IPS-20b (cell line): ENCODE data around the gene PPP4R3B.
"Not testable (repeated sequence)": the region's sequence is repeated elsewhere in the genome, so short reads cannot be mapped to it uniquely, and the experiment has no call there.

Experiments
- H3K27ac ChIP-seq: one replicate; pipeline ENCODE4 v1.5.1; 2013; ENCODE audit warnings: low read length
- H3K27me3 ChIP-seq: 2 replicates; pipeline ENCODE4 v1.6.1; 2013; ENCODE audit warnings: mild to moderate bottlenecking, low read length, inconsistent platforms; ENCODE audit not compliant: insufficient read depth
- H3K36me3 ChIP-seq: 2 replicates; pipeline ENCODE4 v1.6.1; 2013; ENCODE audit warnings: low read depth, mild to moderate bottlenecking, inconsistent platforms, low read length, moderate library complexity; ENCODE audit not compliant: insufficient read depth
- H3K4me1 ChIP-seq: 2 replicates; pipeline ENCODE4 v1.6.1; 2013; ENCODE audit warnings: mild to moderate bottlenecking, control low read depth, inconsistent platforms, low read length, moderate library complexity; ENCODE audit not compliant: insufficient read depth
- H3K4me3 ChIP-seq: 2 replicates; pipeline ENCODE4 v1.5.1; 2013; ENCODE audit warnings: mild to moderate bottlenecking, low read length, inconsistent platforms
- H3K9ac ChIP-seq: 2 replicates; pipeline ENCODE4 v1.6.1; 2013; ENCODE audit warnings: low read depth, mild to moderate bottlenecking, inconsistent platforms, low read length, moderate library complexity
- H3K9me3 ChIP-seq: 2 replicates; pipeline ENCODE4 v1.6.1; 2013; ENCODE audit warnings: mild to moderate bottlenecking, low read depth, low read length, inconsistent platforms; ENCODE audit not compliant: insufficient read depth

PPP4R3B gene

DNA sequence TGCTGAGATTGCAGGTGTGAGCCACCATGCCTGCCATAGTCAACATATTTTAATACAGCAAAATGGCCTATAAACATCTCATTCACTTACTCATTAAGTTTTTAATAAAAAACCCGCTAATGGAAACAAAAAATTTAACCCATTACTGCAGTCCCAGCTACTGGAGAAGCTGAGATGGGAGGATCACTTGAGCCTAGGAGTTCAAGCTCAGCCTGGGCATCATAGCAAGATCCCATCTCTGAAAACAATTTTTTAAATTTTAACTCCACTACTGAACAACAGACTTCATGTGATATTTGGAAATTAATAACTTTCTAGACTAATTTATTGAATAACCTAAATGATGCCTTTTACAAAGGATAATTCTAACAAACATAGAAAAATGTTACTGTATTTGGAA, 5.4 kb downstream of the PPP4R3B start:
- no peak overlapping the region for H3K9ac ChIP-seq
- H3K27me3 ChIP-seq: no peaks in the 10 kb centered on the region
- no peak overlapping the region for H3K27ac ChIP-seq
- H3K36me3 ChIP-seq: peaks cover 49% of the 10 kb centered on the region
- H3K4me1 ChIP-seq: no peaks in the 10 kb centered on the region; the same call in 1 of the 2 replicates
- no peak overlapping the region for H3K4me3 ChIP-seq
- no peaks in the 10 kb centered on the region for H3K9me3 ChIP-seq

DNA sequence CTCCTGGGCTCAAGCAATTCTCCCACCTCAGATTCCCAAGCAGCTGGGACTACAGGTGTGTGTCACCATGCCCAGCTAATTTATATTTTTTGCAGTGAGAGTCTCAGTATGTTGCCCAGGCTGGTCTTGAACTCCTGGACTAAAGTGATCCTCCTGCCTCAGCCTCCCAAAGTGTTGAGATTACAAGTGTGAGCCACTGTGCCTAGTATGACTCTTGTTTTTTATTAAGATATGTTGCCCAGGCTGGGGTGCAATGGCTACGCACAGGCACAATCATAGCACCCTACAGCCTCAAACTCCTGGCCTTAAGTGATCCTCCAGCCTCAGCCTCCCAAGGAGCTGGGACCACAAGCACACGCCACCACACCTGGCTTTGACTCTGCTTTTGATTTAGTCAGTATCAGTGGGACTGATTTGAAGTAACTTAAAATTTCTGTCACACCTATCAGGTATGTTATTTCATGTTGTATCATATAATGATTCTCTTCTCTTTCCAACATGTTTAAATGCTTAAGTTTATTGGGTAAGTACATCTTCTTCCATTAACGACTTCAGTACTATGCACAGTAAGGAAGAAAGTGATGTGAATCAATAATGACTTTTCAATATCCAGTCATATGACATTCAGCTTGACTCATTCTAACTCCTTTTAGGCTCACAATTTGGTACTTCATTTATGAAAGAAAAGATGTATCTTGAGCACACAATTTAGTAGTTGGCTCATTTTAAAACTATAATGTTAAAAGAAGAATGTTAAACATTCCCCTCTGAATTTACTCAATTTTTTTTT, 6.3 kb downstream of the PPP4R3B start:
- Histone ChIP-seq H3K27ac (no peak overlapping the region), H3K9ac (no peak overlapping the region), H3K27me3 (no peaks in the 10 kb centered on the region), H3K9me3 (no peaks in the 10 kb centered on the region), H3K4me3 (no peak overlapping the region), H3K4me1 (no peaks in the 10 kb centered on the region; the same call in 1 of the 2 replicates), H3K36me3 (peaks cover 49% of the 10 kb centered on the region)

GRCh38 chr2:55609938-55610578, 7.4 kb downstream of the PPP4R3B start:
- Histone ChIP-seq H3K27me3 (no peaks in the 10 kb centered on the region), H3K4me1 (no peaks in the 10 kb centered on the region), H3K4me3 (no peak overlapping the region), H3K27ac (no peak overlapping the region), H3K9ac (no peak overlapping the region), H3K9me3 (no peaks in the 10 kb centered on the region), H3K36me3 (peaks cover 45% of the 10 kb centered on the region)

GRCh38 chr2:55609193-55609794, 8.1 kb downstream of the PPP4R3B start:
- no peak overlapping the region for H3K27ac ChIP-seq
- no peaks in the 10 kb centered on the region for H3K9me3 ChIP-seq
- H3K27me3 ChIP-seq: no peaks in the 10 kb centered on the region
- peaks cover 37% of the 10 kb centered on the region for H3K36me3 ChIP-seq
- no peak overlapping the region for H3K4me3 ChIP-seq
- no peak overlapping the region for H3K9ac ChIP-seq
- no peaks in the 10 kb centered on the region for H3K4me1 ChIP-seq

DNA sequence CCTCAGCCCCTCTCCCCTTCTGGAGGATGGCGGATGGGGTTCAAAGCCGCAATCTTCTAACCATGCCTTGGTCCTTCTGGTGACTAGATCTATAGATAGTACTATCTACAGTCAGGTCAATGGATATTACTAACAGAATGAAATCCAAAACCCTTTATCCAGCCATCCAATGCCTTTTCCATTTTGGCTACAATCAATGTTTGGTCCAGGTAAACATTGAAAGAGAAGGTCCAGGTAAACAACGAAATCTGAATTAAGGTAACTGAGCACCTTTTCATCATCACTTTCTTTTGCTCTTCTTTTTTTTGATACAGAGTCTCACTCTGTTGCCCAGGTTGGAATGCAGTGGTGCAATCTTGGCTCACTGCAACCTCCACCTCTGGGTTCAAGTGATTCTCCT, 9.7 kb downstream of the PPP4R3B start:
- no peaks in the 10 kb centered on the region for H3K9me3 ChIP-seq
- no peaks in the 10 kb centered on the region for H3K4me1 ChIP-seq
- no peaks in the 10 kb centered on the region for H3K27me3 ChIP-seq
- H3K27ac ChIP-seq: no peak overlapping the region
- H3K9ac ChIP-seq: no peak overlapping the region
- no peak overlapping the region for H3K4me3 ChIP-seq
- H3K36me3 ChIP-seq: peaks cover 28% of the 10 kb centered on the region

- Histone ChIP-seq H3K27ac (no peak overlapping the region), H3K9ac (no peak overlapping the region), H3K4me3 (no peak overlapping the region), H3K36me3 (peaks cover 23% of the 10 kb centered on the region), H3K4me1 (no peaks in the 10 kb centered on the region), H3K27me3 (no peaks in the 10 kb centered on the region), H3K9me3 (no peaks in the 10 kb centered on the region)
Observed at GRCh38 chr2:55604027-55604565, 13.3 kb downstream of the PPP4R3B start.

DNA sequence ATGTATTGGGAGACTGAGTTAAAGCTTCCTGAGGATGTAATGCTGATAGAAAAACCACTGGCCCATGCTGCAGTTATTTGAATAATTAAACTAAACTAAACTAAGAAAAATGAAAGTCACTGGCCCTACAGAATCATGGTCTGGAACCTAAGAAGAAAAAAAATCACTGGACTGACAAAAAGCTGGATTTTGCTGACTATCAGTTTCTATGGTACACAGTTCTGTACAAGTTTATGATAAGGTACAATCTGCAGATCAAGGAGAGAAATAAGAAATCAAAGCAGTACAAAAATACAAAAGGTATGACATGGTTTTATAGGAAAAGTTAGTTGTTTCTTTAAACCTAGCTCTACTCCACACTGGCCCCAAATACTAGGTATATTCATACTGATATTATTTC, 15.6 kb downstream of the PPP4R3B start:
- H3K9me3 ChIP-seq: no peaks in the 10 kb centered on the region
- H3K36me3 ChIP-seq: peaks cover 39% of the 10 kb centered on the region
- no peak overlapping the region for H3K27ac ChIP-seq
- no peaks in the 10 kb centered on the region for H3K4me1 ChIP-seq
- H3K4me3 ChIP-seq: no peak overlapping the region
- no peak overlapping the region for H3K9ac ChIP-seq
- no peaks in the 10 kb centered on the region for H3K27me3 ChIP-seq

GRCh38 chr2:55598056-55598795, 19.2 kb downstream of the PPP4R3B start:
- Histone ChIP-seq H3K9me3 (no peaks in the 10 kb centered on the region), H3K9ac (no peak overlapping the region), H3K4me1 (no peaks in the 10 kb centered on the region), H3K4me3 (no peak overlapping the region), H3K36me3 (peaks cover 50% of the 10 kb centered on the region), H3K27me3 (no peaks in the 10 kb centered on the region), H3K27ac (no peak overlapping the region)

GRCh38 chr2:55596795-55597194, 20.6 kb downstream of the PPP4R3B start:
- H3K27ac ChIP-seq, H3K9me3 ChIP-seq, H3K4me1 ChIP-seq, H3K4me3 ChIP-seq, H3K27me3 ChIP-seq, H3K9ac ChIP-seq: not testable (repeated sequence)
- peaks cover 37% of the 10 kb centered on the region for H3K36me3 ChIP-seq

- no peaks in the 10 kb centered on the region for H3K27me3 ChIP-seq
- H3K27ac ChIP-seq: no peak overlapping the region
- H3K9me3 ChIP-seq: no peaks in the 10 kb centered on the region
- no peak overlapping the region for H3K9ac ChIP-seq
- no peaks in the 10 kb centered on the region for H3K4me1 ChIP-seq
- H3K4me3 ChIP-seq: no peak overlapping the region
- H3K36me3 ChIP-seq: peaks cover 37% of the 10 kb centered on the region
Observed at GRCh38 chr2:55595536-55595935, 21.9 kb downstream of the PPP4R3B start.

GRCh38 chr2:55592130-55592529, 25.3 kb downstream of the PPP4R3B start:
- Histone ChIP-seq H3K27me3 (no peaks in the 10 kb centered on the region), H3K4me1 (no peaks in the 10 kb centered on the region), H3K4me3 (no peak overlapping the region), H3K9me3 (no peaks in the 10 kb centered on the region), H3K9ac (no peak overlapping the region), H3K27ac (no peak overlapping the region), H3K36me3 (peaks cover 34% of the 10 kb centered on the region; the same call in 1 of the 2 replicates)
